Stomach smooth muscle (tissue), 2 donors: ENCODE measurements around the gene RDH12.

Source experiments
- H3K27ac ChIP-seq: one replicate; pipeline ENCODE4 v1.7.0; 2013; ENCODE audit warnings: mild to moderate bottlenecking, low read length, inconsistent platforms
- H3K27me3 ChIP-seq, 2 donors: one replicate each; pipeline ENCODE4 v1.7.0; 2013; ENCODE audit warnings: low read length in 2 of 2; ENCODE audit not compliant: insufficient read depth in 2 of 2, control insufficient read depth in 1 of 2
- H3K36me3 ChIP-seq, 2 donors: one replicate each; pipeline ENCODE4 v1.7.0; 2013; ENCODE audit warnings: low read length in 2 of 2; ENCODE audit not compliant: control insufficient read depth in 2 of 2, insufficient read depth in 2 of 2
- H3K4me1 ChIP-seq: one replicate; pipeline ENCODE4 v1.7.0; 2013; ENCODE audit warnings: low read length; ENCODE audit not compliant: control insufficient read depth, insufficient read depth
- H3K4me3 ChIP-seq, 2 donors: one replicate each; pipeline ENCODE4 v1.7.0; 2013; ENCODE audit warnings: low read length in 2 of 2
- H3K9ac ChIP-seq, 2 donors: one replicate each; pipeline ENCODE4 v1.7.0; 2013; ENCODE audit warnings: low read length in 2 of 2, mild to moderate bottlenecking in 1 of 2
- H3K9me3 ChIP-seq, 2 donors: one replicate each; pipeline ENCODE4 v1.7.0; 2013; ENCODE audit warnings: low read length in 2 of 2; ENCODE audit not compliant: control insufficient read depth in 2 of 2
- donor health status: healthy.
- donor health status: Pancreatic carcinoma.

RDH12 gene

GRCh38 chr14:67725171-67725570 is 23.5 kb downstream of the RDH12 start:
- no peaks in the 10 kb centered on the region for H3K36me3 ChIP-seq
- no peak overlapping the region for H3K27ac ChIP-seq
- no peaks in the 10 kb centered on the region for H3K27me3 ChIP-seq
- H3K9ac ChIP-seq = no peak overlapping the region
- H3K4me1 ChIP-seq = peaks cover 10% of the 10 kb centered on the region
- H3K4me3 ChIP-seq = no peak overlapping the region
- no peaks in the 10 kb centered on the region for H3K9me3 ChIP-seq

DNA sequence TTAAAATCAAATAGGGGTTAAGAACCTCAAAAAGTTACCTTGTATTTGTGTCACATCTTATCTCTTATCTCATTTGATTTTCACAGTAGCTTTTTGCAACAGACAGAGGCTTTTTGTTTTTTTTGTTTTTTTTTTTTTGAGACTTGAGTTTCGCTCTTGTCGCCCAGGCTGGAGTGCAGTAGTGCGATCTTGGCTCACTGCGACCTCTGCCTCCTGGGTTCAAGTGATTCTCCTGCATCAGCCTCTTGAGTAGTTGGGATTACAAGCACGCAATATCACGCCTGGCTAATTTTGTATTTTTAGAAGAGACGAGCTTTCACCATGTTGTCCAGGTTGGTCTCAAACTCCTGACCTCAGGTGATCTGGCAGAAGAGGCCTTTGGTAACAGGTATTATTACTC is 25.7 kb downstream of the RDH12 start:
- Histone ChIP-seq H3K9ac (no peak overlapping the region), H3K4me3 (no peak overlapping the region), H3K36me3 (no peaks in the 10 kb centered on the region), H3K27ac (no peak overlapping the region), H3K9me3 (no peaks in the 10 kb centered on the region), H3K4me1 (peaks cover 5% of the 10 kb centered on the region), H3K27me3 (no peaks in the 10 kb centered on the region)

DNA sequence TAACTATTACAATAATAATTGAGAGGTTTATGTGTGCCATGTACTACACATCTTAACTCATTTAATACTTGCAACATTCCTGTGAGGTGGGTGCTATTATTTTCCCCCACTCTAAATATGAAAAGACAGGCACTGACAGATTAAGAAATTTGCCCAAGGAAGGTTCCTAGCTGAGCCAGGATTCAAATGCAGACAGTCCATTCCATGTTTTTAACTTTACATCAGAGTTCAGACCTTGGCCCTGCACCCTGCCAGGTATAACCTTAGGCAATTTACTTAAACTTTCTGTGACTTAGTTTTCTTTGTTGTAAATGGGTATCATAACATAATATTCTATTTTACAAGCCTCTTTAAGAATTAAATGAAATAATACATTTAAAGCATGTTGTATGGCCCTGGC is 26.6 kb downstream of the RDH12 start:
- Histone ChIP-seq H3K27me3 (no peaks in the 10 kb centered on the region), H3K27ac (no peak overlapping the region), H3K9ac (no peak overlapping the region), H3K9me3 (no peaks in the 10 kb centered on the region), H3K4me1 (no peaks in the 10 kb centered on the region), H3K4me3 (no peak overlapping the region), H3K36me3 (no peaks in the 10 kb centered on the region)

DNA sequence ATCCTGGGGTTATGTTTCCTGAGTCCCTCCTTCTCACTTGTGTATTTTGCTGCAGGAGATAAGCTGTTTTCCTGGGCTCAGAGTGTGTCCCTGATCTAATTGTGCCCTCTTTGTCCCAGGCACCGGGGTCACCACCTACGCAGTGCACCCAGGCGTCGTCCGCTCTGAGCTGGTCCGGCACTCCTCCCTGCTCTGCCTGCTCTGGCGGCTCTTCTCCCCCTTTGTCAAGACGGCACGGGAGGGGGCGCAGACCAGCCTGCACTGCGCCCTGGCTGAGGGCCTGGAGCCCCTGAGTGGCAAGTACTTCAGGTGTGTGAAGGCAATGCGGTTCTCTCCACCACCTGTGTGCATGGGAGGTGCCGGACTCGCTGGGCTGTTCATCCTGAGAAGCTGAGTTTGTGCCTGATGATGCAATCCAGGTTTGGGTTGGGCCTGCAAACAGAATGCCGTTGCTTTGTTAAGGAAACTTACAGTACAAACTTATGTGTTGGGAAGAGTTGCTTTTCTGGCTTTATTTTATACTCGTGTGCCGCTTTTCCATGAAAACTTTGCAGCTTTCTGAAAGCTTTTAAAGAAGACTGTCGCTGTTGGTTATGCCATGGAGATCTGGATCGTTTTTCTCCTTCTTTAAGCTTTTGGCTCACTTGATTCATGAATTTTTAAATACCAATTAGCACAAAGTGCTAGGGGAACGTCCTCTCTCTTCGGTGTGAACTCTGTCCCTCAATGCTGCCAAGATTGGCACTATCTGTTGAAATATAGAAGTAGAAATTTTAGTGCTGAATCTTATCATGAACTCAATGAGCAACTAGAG is 27.6 kb downstream of the RDH12 start:
- H3K36me3 ChIP-seq = no peaks in the 10 kb centered on the region
- no peaks in the 10 kb centered on the region for H3K4me1 ChIP-seq
- H3K27ac ChIP-seq = no peak overlapping the region
- H3K4me3 ChIP-seq = no peak overlapping the region
- no peak overlapping the region for H3K9ac ChIP-seq
- H3K9me3 ChIP-seq = no peaks in the 10 kb centered on the region
- H3K27me3 ChIP-seq = no peaks in the 10 kb centered on the region

DNA sequence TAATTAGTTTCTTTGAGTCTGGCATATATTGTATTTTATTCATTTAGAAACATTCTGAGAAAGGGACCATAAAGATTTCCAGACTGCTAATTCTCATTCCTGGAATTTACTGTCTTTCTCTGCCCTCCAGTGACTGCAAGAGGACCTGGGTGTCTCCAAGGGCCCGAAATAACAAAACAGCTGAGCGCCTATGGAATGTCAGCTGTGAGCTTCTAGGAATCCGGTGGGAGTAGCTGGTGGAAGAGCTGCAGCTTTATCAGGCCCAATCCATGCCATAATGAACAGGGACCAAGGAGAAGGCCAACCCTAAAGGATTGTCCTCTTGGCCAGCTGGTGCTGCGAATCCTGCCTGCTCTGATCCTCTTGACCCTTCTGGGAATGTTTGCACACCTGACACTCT is 31.9 kb downstream of the RDH12 start:
- Histone ChIP-seq H3K4me1 (no peaks in the 10 kb centered on the region), H3K27me3 (no peaks in the 10 kb centered on the region), H3K9me3 (no peaks in the 10 kb centered on the region), H3K9ac (no peak overlapping the region), H3K27ac (no peak overlapping the region), H3K4me3 (no peak overlapping the region), H3K36me3 (no peaks in the 10 kb centered on the region)

DNA sequence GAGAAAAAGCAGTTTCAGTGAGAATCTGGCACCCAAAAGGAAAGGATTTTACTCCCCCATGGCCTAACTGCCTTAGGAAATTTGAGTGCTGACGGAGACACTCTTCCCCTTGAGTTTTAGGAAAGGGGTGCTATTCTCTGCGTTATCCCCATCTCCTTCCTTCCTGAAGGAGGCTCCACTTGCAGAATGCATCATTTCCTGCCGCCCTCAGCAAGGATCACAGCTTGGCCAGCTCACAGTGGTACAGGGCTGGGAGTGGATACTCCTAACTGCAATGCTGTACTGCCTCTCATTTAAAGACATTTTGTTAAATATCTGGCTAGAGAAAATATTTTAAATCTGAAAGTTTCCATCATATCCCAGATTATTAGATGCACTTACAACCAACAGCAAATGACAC is 33.0 kb downstream of the RDH12 start:
- no peak overlapping the region for H3K27ac ChIP-seq
- H3K4me3 ChIP-seq = no peak overlapping the region
- H3K4me1 ChIP-seq = no peaks in the 10 kb centered on the region
- H3K27me3 ChIP-seq = no peaks in the 10 kb centered on the region
- no peaks in the 10 kb centered on the region for H3K36me3 ChIP-seq
- no peaks in the 10 kb centered on the region for H3K9me3 ChIP-seq
- no peak overlapping the region for H3K9ac ChIP-seq

GRCh38 chr14:67735336-67736147 is 33.9 kb downstream of the RDH12 start:
- Histone ChIP-seq H3K4me3 (no peak overlapping the region), H3K36me3 (no peaks in the 10 kb centered on the region), H3K27ac (no peak overlapping the region), H3K9ac (no peak overlapping the region), H3K9me3 (no peaks in the 10 kb centered on the region), H3K27me3 (no peaks in the 10 kb centered on the region), H3K4me1 (no peaks in the 10 kb centered on the region)

- H3K4me3 ChIP-seq = no peak overlapping the region
- H3K27ac ChIP-seq = no peak overlapping the region
- H3K9me3 ChIP-seq = no peaks in the 10 kb centered on the region
- no peak overlapping the region for H3K9ac ChIP-seq
- no peaks in the 10 kb centered on the region for H3K36me3 ChIP-seq
- no peaks in the 10 kb centered on the region for H3K27me3 ChIP-seq
- no peaks in the 10 kb centered on the region for H3K4me1 ChIP-seq
Observed at GRCh38 chr14:67736771-67737170, 35.1 kb downstream of the RDH12 start.

- no peaks in the 10 kb centered on the region for H3K36me3 ChIP-seq
- H3K4me1 ChIP-seq = no peaks in the 10 kb centered on the region
- H3K4me3 ChIP-seq = no peak overlapping the region
- no peak overlapping the region for H3K27ac ChIP-seq
- H3K27me3 ChIP-seq = no peaks in the 10 kb centered on the region
- H3K9me3 ChIP-seq = no peaks in the 10 kb centered on the region
- H3K9ac ChIP-seq = no peak overlapping the region
Observed at GRCh38 chr14:67738740-67739504, 37.2 kb downstream of the RDH12 start.

- Histone ChIP-seq H3K27me3 (no peaks in the 10 kb centered on the region), H3K4me1 (no peaks in the 10 kb centered on the region), H3K36me3 (peaks cover 11 to 15% of the 10 kb centered on the region in 2 donors), H3K9ac (no peak overlapping the region), H3K27ac (no peak overlapping the region), H3K9me3 (no peaks in the 10 kb centered on the region), H3K4me3 (no peak overlapping the region)
Observed at GRCh38 chr14:67744046-67744445, 42.4 kb downstream of the RDH12 start.
